NCI-H1048 (cell line): ENCODE data around the gene SPRN.
"Not testable (repeated sequence)": the region's sequence is repeated elsewhere in the genome, so short reads cannot be mapped to it uniquely, and the experiment has no call there.

Experiments used
- DNase-seq: peaks from one replicate; lab custom pipeline; 2025; lab: John Stamatoyannopoulos, UW

Gene SPRN

DNA sequence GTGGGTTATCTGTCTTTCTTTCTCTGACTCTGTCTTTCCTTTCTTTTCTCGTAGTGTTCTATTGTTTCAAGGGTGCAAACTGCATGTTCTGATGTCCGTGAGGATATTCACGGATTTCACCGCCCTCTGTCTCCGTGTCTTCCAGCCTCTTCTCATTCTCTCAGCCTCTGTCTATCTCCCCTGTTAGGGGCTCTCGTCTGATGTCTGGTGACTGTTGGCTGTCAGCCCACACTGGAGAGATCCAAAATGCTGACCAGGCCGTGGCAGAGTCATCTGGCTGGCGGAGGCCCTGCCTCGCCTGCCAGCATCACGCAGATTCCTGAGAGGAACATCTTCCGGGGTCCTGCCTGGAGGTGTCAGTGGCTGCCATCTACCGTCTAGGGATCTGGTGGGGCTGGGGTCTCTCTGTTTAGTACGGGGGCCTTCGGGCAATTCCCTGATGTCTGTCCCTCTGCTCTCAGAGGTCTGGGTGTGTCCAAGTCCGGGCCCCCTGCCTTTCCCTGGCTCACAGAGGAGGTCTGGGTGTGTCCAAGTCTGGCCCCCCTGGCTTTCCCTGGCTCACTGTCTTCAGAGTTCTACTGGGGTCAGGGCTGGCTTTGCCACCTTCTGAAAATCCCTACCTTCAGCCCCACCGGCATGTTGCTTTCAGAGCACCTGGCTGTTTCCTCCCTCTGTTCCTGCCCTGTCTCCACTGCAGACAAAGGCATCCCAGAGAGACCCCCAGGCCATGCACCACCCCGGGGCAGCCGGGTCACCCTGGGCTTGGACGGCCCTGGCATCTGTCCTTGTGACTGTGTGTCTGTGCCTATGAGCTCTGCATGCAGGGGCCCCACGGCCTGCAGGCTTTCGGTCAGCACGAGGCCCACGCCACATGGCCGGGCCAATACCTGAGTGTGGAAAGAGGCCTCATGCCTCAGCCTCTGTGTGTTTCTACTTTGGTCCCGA lies 15.4 kb upstream of the SPRN start:
- DNase-seq = no peak

DNA sequence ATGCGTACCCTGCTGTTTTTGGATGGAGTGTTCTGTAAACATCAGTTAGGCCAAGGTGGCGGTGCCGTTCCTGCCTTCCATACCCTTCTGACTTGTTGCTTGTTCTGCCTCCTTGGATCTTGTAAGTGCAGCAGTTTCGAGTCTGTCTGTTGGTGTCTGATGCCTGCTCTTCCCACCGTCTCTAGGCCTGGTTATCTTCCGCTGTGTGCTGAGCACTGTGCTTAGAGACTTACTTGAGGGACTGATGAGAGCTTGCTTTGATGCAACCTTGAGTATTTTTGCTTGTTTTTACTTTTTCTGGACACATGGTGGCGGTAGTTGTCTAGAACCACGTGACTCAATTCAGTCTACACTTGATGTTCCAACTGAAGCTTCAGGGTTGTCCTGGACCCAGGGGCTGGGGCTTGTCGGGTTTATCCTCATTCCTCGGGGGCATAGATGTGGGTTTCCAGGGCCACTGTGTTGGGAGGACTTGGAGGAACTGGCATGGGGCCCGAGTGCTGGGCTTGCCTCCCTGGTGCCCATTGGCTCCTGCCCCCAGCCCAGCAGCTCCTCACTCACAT lies 14.4 kb upstream of the SPRN start:
- DNase-seq = no peak

DNA sequence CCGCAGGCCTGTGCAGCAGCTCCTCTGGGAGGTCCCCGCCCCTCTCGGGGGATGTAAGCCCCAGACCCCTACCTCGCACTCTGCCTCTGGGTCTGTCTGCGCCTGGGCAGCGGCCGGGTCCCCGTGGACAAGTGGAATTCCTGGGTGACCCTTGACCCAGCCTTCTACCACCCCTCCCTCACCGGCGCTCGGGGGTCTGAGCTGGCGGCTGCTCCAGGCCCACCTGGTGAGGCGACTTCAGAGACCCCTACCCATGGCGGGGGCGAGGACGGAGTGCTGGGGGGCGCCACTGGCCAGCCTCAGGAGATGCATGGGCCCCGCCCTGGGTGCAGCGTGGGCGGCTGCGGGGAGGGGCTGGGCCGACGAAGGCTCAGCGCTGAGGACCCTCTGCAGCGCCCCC lies 8.4 kb upstream of the SPRN start:
- not testable (repeated sequence) for DNase-seq

DNA sequence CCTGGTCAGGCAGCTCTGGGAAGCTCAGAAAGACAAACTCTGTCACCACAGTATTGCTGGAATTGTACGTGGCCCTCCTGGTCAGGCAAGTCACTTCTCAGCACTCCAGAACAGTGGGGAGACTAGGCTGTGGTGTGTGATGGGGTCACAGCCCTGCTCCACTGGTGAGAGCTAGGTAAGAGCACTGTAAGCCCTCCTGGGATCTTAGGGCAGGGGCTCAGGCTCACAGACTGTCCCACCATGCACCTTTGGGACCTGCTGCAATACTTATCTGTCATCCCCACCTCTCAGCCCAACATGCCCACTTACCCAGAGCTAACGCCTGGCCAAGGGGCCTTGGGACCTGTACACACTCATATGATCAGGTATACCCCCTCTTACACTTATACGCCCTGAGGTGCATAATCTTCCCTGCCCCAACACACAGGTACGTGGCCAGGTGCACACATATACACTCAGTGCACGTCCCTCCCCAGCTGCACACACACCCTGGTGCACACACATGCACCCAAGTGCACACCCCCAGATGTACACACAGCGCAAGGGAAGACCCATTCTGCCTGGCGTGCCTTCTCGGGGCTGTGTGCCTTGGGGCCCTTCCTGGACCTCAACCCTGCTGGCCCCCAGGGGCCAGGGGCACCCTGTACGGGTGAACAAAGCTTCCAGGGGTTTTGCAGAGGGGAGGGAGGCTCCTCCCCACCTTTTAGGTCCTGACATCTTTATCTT lies 7.6 kb upstream of the SPRN start:
- DNase-seq = not testable (repeated sequence)

DNA sequence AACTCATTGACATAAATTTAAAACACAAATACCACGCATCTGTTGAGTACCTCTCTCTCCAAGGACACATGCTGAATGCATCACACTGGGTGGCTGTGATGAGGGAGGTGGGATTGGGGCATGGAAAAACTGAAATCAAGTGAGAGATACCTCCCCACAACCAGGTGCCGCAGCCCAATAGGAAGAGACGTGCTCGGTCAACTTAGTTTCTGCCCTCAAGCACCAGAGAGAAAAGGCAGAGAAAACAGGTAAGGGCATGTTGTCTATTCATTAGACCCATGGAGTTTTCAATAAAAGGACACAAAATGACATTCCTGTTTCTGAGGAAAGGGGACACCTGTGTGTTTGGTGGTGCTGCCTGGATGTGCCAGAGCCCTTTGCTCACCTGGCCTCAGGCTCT lies 5.1 kb upstream of the SPRN start:
- not testable (repeated sequence) for DNase-seq

DNA sequence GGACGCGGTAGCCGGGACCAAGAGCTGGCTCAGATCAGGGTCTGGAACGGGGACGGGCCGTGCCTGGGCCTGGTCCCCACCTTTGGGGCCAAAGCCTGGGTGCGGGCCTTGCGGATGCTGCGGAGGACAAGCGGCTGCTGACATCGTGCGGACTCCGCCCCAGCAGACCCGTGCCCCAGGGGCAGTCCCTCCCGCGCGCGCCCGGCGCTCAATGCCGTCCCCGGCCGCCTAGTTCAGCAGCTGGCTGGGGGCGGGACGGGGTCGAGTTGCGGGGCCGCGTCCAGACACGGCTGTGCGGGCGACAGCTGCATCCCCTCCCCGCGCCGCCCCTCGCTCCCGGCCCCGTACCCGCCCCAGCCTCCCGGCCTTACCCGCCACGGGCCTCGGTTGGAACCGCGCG lies 323 bp downstream of the SPRN start:
- not testable (repeated sequence) for DNase-seq

DNA sequence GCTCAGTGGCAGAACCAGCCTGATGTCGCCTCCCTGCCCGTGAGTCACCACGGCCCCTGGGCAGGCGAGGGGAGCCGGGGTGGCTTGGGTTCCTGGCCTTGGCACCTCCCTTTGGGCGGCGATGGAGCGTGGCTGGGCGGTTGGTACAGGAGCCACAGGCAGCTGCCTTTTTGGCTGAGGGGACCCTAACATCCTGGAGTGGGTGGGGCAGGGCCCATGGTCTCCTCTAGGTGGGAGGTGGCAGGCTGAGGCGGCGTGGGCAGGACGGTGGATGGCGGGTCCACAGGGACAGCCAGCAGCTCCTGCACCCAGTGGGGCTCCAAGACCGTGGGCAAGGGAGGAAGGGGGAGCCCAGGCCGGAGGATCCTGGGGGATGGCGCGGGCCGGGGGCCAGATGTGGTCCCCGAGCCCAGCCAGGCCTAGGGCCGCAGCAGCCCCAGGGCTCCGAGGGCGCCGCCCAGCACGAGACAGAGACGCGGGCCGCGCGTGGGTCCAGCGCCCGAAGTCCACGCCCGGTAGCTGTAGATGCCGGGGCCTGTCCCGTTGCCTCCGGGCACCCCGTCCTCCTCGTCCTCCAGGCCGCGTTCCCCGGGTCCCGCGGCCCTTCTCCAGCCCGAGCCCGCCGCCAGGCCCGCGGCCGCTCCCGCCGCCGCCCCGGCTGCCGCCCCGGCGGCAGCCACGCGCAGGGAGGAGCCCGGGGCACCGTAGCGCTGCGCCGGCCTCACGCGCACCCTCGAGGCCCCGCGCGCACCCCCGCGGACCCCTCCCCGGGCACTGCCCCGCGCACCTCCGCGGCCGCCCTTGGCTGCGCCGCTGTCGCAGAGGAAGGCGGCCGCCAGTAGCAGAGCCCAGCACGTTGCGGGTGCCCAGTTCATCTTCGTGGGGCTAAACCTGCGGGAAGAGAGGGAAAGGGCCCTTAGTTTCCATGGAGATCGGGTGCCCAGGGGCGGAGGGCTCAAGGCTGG lies 1.3 kb downstream of the SPRN start:
- DNase-seq = no peak

DNA sequence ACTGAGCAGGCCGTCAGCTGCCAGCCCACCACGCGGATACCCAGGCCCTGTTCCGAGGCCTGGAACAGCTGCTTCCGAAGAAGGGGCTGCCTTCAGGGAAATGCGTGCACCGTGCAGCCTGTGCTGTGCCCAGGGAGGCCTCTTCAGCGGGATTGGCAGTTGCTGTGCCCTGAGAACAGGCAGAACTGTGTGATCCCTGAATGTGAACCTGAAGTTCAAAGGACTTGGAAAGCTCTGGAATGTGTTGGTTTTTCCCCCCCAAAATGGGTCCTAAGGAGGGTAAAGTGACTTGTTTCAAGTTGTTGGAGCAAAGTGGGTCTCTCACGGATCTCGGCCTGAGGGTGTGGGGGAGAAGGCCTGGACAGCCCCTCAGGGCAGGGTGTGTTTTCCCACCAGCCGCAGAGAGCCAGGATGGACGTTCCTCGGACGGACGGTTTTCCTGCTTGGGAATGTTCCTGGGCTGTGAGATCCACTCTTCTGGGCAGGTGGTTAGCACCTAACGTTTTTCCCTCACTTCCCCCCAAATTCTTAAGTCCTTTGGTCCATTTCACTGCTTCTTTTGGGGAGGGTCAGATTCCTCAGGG lies 2.1 kb downstream of the SPRN start:
- no peak for DNase-seq

DNA sequence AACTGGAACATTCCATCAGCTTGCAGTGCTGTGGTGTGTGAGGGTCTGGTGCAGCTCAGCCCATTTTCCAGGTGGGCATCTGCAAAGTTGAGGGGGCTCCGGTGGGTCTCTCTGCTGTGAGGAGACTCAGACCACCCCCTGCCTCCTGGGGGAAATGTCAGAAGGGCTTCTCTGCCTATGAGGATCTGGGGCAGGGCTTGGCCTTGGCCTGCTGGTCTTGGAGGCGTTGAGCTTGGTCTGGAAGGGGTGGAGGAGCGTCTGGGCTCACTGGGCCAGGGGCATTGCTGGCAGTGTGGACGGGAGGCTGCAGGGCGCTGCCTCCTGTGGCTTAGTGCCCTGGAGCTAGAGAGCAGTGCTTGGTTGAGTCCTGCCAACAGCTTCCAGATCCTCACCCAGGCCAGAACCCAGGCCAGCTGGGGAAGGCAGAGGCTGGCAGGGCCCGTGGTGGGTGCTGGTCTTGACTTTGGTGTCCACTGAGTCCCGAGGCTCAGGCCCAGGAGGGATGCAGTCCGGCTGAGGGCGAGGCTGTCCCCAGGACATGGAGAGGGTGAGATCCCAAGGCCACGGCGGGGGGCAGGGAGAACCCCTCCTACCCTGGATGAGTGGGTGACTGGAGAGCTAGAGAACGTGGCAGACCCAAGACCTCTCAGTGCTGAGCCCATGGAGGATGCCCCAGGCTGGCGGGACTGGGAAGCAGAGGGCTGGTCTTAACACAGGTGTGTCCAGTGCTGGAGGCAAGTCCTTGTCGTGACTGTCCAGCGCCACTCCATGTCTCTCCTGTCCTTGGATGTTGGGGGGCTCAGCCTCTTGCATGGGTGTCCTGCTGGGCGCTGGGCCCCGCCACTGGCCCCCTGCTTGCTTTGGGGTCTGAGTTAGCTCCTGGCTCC lies 2.8 kb downstream of the SPRN start:
- DNase-seq = no peak

DNA sequence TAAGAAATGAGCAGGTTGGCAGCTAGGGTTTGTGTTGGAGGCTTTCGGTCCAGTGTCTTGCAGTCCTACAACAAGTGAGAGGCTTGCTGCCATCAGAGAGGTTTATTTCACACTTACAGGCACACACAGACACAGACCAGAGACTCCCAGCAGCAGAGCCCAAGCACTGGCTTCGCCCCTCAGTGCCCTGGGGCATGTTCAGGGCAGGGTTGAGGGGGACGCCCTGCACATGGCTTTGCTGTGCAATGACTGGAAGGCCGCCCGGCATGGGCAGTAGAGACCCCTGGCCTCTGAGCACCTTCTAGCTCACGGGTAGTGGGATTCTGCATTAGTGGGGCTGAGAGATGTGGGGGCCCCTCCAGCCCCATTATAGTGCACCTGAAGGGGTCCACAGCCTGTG lies 3.8 kb downstream of the SPRN start:
- no peak for DNase-seq

DNA sequence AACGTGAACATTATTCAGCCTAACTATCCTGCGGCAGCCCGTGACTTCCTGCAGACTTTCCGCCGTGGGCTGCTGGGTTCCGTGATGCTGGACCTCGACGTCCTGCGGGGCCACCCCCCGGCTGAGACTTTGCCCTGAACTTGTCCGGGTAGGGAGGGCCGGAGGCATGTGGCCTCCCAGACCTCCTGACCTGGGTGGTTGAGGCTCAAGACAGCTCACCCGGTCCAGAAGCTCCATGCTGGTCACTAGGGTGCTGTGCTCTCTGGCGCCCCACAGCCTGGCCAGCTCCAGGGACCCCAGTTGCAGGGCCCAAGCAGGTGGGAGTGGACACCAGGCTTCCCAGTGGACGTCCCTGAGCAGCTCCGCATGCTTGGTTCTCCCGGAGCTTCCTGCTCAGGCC lies 4.4 kb downstream of the SPRN start:
- no peak for DNase-seq

DNA sequence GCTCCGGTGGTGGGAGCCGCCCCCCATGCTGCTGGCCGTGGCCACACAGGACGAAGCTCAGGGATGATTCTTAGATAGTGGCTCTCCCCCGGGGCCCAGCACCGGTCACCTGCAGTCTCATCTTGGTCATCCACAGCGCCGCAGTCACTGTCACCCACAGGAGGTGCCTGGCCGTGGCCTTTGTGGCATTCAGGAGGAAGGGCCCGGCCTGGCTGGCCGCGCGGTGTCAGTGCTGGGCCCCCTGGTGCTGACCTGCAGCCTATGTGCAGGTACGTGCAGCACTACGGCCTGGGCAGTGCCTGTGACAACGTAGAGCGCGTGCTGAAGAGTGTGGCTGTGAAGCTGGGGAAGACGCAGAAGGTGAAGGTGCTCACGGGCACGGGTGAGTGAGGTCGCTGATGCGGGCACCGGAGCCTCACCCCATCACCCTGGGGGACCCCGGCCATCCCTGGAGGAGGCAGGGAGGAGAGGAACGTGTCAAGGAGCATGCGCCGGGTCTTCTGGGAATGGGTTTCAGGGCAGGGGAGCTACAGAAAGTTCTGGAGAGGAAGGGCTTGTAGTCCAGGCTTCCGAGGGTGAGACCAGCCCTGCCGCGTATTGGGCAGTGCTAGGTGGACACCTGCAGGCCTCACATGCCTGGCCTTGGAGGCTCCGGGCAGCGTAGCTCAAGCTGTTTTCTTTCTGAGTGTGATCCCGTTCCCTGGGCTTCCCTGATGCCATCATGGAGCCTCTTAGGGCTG lies 5.0 kb downstream of the SPRN start:
- DNase-seq = no peak

DNA sequence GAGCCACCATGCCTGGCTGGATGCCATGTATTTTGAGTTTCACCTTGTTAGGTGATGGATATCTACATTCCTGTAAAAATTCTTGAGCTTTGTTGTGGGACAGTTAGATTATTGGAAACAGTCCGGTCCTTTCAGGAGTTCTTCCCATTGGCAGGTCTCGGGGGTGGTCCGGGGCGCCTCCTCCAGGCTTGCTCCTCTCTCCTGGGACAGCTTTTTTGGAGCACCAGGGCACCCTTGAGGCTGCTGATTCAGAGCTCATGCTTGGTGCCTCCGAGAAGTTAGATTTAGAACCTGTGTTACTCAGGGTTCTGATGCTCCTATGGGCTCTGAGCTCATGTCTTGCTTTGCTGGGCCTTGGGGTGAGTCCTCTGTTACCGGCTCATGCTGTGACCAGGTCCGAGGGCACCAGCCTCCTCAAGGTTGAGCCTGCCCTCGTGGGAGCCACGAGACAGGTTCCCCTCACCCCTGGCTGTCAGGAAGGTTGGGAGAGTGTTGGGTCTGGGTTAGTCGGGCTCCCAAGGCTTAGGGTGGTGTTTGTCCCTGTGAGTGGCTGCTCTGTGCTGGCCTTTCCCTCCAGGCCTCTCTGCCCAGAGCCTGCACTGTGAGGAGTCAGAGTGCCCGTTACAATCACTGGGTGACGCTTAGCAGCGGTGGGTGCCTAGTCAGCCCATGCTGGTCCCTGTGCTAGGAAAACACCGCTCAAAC lies 6.0 kb downstream of the SPRN start:
- no peak for DNase-seq

DNA sequence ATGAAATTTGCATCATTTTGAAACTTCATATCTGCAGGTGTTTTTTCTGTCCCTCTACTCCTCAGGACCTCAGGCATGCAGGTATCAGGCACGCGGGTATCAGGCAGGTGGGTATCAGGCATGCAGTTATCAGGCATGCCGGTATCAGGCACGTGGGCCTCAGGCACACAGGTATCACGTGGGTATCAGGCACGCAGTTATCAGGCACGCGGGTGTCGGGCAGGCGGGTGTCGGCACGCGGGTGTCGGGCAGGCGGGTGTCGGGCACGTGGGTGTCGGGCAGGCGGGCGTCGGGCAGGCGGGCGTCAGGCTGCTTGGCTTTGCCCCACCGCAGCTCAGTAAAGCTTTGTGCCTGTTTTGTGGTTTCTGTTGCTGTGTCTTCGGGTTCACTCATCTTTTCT lies 8.7 kb downstream of the SPRN start:
- DNase-seq = no peak

DNA sequence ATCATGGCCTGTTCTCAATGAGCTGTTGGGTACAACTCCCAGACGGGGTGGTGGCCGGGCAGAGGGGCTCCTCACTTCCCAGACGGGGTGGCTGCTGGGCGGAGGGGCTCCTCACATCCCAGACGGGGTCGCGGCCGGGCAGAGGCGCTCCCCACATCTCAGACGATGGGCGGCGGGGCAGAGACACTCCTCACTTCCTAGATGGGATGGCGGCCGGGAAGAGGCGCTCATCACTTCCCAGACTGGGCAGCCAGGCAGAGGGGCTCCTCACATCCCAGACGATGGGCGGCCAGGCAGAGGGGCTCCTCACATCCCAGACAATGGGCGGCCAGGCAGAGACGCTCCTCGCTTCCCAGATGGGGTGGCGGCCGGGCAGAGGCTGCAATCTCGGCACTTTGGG lies 10.0 kb downstream of the SPRN start:
- DNase-seq = not testable (repeated sequence)

DNA sequence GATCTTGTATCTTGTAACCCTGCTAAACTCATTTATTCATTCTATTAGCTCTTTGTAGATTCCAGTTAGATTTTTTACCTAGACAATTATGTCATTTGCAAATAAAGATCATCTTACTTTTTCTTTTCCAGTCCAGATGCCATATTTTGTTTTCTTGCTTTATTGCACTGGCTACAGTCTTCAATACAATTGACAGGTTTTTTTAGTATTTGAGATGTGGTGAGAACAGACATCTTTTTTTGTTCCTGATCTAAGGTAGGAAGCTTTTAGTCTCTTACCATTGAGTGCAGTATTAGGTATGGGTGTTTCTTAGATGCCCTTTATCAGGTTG lies 12.1 kb downstream of the SPRN start:
- no peak for DNase-seq

DNA sequence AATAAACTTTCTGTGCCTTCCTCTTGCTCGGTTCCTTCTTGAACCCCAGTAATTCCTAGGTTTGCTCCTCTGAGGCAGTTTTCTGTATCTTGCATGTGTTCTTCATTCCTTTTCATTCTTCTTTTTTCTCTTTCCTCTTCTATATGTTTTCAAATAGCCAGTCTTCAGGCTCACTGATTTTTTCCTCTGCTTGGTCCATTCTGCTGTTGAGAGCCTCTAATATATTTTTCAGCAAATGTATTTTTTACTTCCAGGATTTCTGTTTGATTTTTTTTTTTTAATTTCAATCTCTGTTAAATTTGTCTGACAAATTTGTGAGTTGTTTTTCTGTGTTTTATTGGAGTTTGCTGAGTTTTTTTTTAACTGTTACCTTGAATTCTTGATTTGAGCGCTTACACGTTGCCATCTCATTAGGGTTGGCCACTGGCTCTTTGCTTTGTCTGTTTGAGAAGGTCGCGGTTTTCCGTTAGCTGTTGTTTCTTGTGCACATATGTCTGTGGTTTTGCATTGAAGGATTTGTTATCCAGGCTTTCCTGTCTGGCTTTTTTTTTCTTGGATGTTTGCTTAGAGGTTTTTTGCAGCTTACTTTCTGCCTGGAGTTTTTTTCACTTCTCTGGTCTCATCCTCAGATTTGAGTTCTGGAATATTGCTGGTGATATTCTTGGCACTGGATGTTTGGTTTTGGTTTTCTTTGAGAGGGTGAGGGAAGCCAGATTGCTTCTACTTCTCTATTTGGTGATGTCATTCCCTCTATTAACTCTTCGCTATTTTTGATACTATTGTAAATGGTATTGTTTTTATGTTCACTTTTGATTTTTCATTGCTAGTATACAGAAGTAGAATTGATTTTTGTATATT lies 12.7 kb downstream of the SPRN start:
- no peak for DNase-seq

DNA sequence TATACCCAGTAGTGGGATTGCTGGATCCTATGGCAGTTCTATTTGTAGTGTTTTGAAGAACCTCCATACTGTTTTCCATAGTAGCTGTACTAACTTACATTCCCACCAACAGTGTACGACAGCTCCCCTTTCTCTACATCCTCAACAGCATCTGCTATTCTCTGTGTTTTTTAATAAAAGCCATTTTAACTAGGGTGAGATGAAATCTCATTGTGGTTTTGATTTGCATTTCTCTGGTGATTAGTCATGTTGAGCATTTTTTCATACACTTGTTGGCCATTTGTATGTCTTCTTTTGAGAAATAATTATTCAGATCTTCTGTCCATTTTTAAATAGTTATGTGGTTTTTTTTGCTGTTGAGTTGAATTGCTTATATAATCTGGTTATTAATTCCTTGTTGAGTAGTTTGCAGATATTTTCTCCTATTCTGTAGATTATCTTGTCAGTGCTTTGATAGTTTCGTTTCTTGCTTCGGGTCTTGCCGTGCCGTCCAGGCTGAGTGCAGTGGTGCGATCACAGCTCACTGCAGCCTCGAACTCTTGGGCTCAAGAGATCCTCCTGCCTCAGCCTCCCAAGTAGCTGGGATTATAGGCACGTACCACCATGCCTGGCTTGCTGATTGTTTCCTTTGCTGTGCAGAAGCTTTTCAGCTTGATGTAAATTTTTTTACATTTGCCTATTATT lies 18.4 kb downstream of the SPRN start:
- DNase-seq = no peak
